ENCODE measurements around the gene FYTTD1. TPM values are rescaled to one million over a fixed set of nuclear protein-coding genes. Genes with fewer than 3 reads are reported as not detected.

The FYTTD1 gene
- total RNA-seq, 1 experiment from 2014 or later = 23.7 TPM

- TF ChIP-seq CBFB (CRISPR knock-in tag; IDR thresholded peaks at IDR 0.05; ENCODE audit: low read depth) (no peak), JAZF1 (CRISPR knock-in tag; IDR thresholded peaks at IDR 0.05) (no peak), ATF3 (CRISPR knock-in tag; conservative IDR thresholded peaks at IDR 0.05) (no peak), NFATC4 (CRISPR knock-in tag; IDR thresholded peaks at IDR 0.05) (no peak), ZNF512 (CRISPR knock-in tag; IDR thresholded peaks at IDR 0.05; ENCODE audit: borderline replicate concordance) (no peak)
Observed at GRCh38 chr3:197787412-197787811, 37.7 kb downstream of the FYTTD1 start (continued).

- H3K9me3 Mint-ChIP-seq = no peaks in the 10 kb centered on the region
- ChIA-PET CTCF (interaction anchor here (0.9 kb wide), 1 partner anchor 12 kb away, joined by 3 read pairs; no protein-coding TSS in a partner anchor), POLR2A (no interaction called here)
- no peak overlapping the region for H3K4me3 Mint-ChIP-seq
- H3K27ac Mint-ChIP-seq = no peak overlapping the region
- TF ChIP-seq JAZF1 (CRISPR knock-in tag; IDR thresholded peaks at IDR 0.05) (no peak), FOXJ3 (CRISPR knock-in tag; IDR thresholded peaks at IDR 0.05; ENCODE audit: borderline replicate concordance) (no peak), PRRX2 (CRISPR knock-in tag; IDR thresholded peaks at IDR 0.05) (no peak), CTCF (IDR thresholded peaks at IDR 0.05) (no peak)
- DNase-seq (ENCODE audit: low spot score) (no peak), ATAC-seq (no peak)
- H3K27me3 Mint-ChIP-seq (ENCODE audit: low read depth) = no peaks in the 10 kb centered on the region
- peaks cover 14% of the 10 kb centered on the region for H3K4me1 Mint-ChIP-seq
- H3K36me3 Mint-ChIP-seq = no peaks in the 10 kb centered on the region
Observed at GRCh38 chr3:197789309-197789708, 39.6 kb downstream of the FYTTD1 start.

- ChIA-PET POLR2A (interaction anchor here (0.7 kb wide), 1 partner anchor 568 kb away, joined by 3 read pairs; no protein-coding TSS in a partner anchor), CTCF (no interaction called here)
- ATAC-seq (no peak), DNase-seq (ENCODE audit: low spot score) (no peak)
- no peak for TF ChIP-seq CREM (CRISPR knock-in tag; IDR thresholded peaks at IDR 0.05)
- TF ChIP-seq FOXK1 (CRISPR knock-in tag; IDR thresholded peaks at IDR 0.05) = no peak
- no peak for TF ChIP-seq ZNF423 (CRISPR knock-in tag; IDR thresholded peaks at IDR 0.05)
- no peak for TF ChIP-seq ZNF121 (CRISPR knock-in tag; IDR thresholded peaks at IDR 0.05)
- no peak for TF ChIP-seq ESRRA (CRISPR knock-in tag; IDR thresholded peaks at IDR 0.05; ENCODE audit: borderline replicate concordance)
- no peak for TF ChIP-seq E2F4 (CRISPR knock-in tag; IDR thresholded peaks at IDR 0.05; ENCODE audit: borderline replicate concordance, low read depth)
- no peak for TF ChIP-seq CBFB (CRISPR knock-in tag; IDR thresholded peaks at IDR 0.05; ENCODE audit: low read depth)
- TF ChIP-seq STAT6 (CRISPR knock-in tag; conservative IDR thresholded peaks at IDR 0.05; ENCODE audit: low read depth) = no peak
- TF ChIP-seq PREB (CRISPR knock-in tag; IDR thresholded peaks at IDR 0.05; ENCODE audit: borderline replicate concordance) = no peak
- no peak for TF ChIP-seq FOXJ3 (CRISPR knock-in tag; IDR thresholded peaks at IDR 0.05; ENCODE audit: borderline replicate concordance)
- no peak for TF ChIP-seq ZNF512 (CRISPR knock-in tag; IDR thresholded peaks at IDR 0.05; ENCODE audit: borderline replicate concordance)
- no peak for TF ChIP-seq ATF1 (CRISPR knock-in tag; IDR thresholded peaks at IDR 0.05)
- no peak for TF ChIP-seq ZNF416 (CRISPR knock-in tag; IDR thresholded peaks at IDR 0.05)
- TF ChIP-seq MLX (CRISPR knock-in tag; IDR thresholded peaks at IDR 0.05) = no peak
- Mint-ChIP-seq H3K4me3 (peak overlapping the region; percentile 89), H3K4me1 (peaks cover 15% of the 10 kb centered on the region), H3K9me3 (no peaks in the 10 kb centered on the region), H3K36me3 (no peaks in the 10 kb centered on the region), H3K27ac (no peak overlapping the region), H3K27me3 (ENCODE audit: low read depth) (no peaks in the 10 kb centered on the region)
Observed at GRCh38 chr3:197790033-197790432, 40.4 kb downstream of the FYTTD1 start.
